Left lung (tissue), 10 donors: ENCODE data around the gene DNAH3. TPM values are rescaled to one million over a fixed set of nuclear protein-coding genes. Genes with fewer than 3 reads are reported as not detected.

Experiments used
- ATAC-seq: fragments of 200-7000 bp; cut with Tn5 transposase; one replicate; pipeline ENCODE4 v1.9.1; 2020; ENCODE audit warnings: moderate library complexity
- DNase-seq, 4 donors: peaks; one replicate each; pipeline ENCODE4 v3.0.0-alpha.2; 2013 to 2020
- H3K27ac ChIP-seq, 2 donors: fragments of 200-600 bp; sonication (generic) in 1 of 2; one replicate each; pipeline versions ENCODE4 v1.5.0 to v1.8.0; 2020 to 2021
- H3K27me3 ChIP-seq, 2 donors: fragments of 200-600 bp; sonication (generic) in 1 of 2; one replicate each; pipeline versions ENCODE4 v1.5.0 to v1.8.0; 2020 to 2021
- H3K36me3 ChIP-seq, 2 donors: fragments of 200-600 bp; sonication (generic) in 1 of 2; one replicate each; pipeline versions ENCODE4 v1.5.0 to v1.8.0; 2020 to 2021
- H3K4me1 ChIP-seq, 2 donors: fragments of 200-600 bp; one replicate each; pipeline ENCODE4 v1.8.0; 2021
- H3K4me3 ChIP-seq, 2 donors: fragments of 200-600 bp; sonication (generic) in 1 of 2; one replicate each; pipeline versions ENCODE4 v1.5.0 to v1.8.0; 2020 to 2021; ENCODE audit warnings: mild to moderate bottlenecking in 1 of 2
- H3K9me3 ChIP-seq, 2 donors: fragments of 200-600 bp; sonication (generic) in 1 of 2; one replicate each; pipeline versions ENCODE4 v1.5.0 to v1.8.0; 2020 to 2021
- CTCF ChIP-seq, 2 donors: fragments of 200-600 bp; sonication (generic) in 1 of 2; IDR thresholded peaks; one replicate each; pipeline versions ENCODE4 v1.5.0 to v1.8.0; 2021; ENCODE audit warnings: antibody characterized with exemption in 2 of 2
- intact Hi-C, 2 donors: fragments of 100-400 bp; cut with DNase I; formaldehyde crosslinking; loops; one replicate each; pipeline versions ENCODE4 v1.11.2 to v1.14.2; 2022
- polyA plus RNA-seq, 6 donors: library from polyadenylated mRNA; unstranded; fragments of 120-200 nt; gene quantifications; one replicate each; pipeline ENCODE4 v1.2.1, GENCODE V29; 2013; ENCODE audit not compliant: insufficient read length in 6 of 6
- total RNA-seq, 2 donors: library from RNA; stranded (reverse); fragmentation: NEBNext Ultra II Directional; extraction: Animal tissue kit (Norgen Biotek cat#: 25700); gene quantifications; one replicate each; pipeline ENCODE4 v1.2.1, GENCODE V29; 2021
- donor health status: DM: no; HTN: yes; CAD: no.
- donor health status: DM: no; HTN: no; CAD: no.

Gene DNAH3
- total and polyA plus RNA-seq, 8 donors: 0.88 to 6.4 (median 3.2) TPM; not detected in 1

DNA sequence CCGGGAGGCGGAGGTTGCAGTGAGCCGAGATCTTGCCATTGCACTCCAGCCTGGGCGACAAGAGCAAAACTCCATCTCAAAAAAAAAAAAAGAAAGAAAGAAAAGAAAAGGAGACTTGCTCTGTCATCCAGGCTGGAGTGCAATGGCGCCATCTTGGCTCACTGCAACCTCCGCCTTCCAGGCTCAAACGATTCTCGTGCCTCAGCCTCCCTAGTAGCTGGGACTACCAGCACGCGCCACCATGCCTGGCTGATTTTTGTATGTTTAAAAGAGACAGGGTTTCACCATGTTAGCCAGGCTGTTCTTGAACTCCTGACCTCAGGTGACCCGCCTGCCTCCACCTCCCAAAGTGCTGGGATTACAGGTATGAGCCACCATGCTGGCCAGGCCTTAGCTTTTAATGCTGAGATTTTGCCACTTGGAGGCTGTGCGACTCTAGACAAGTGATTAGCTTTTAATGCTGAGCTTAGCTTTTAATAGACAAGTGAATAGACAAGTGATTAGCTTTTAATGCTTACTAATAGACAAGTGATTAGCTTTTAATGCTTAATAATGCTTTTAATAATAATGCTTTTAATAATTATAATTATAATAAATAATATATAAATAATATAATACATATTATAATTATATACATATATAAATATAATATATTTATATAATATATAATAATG is 17.4 kb upstream of the DNAH3 start:
- intact Hi-C loops: no loop called here
- Histone ChIP-seq H3K4me1 (peaks cover 0 to 3% of the 10 kb centered on the region in 2 donors), H3K4me3 (no peak overlapping the region), H3K36me3 (peaks cover 0 to 67% of the 10 kb centered on the region in 2 donors), H3K27ac (no peak overlapping the region), H3K27me3 (no peaks in the 10 kb centered on the region), H3K9me3 (no peaks in the 10 kb centered on the region)
- ATAC-seq: no peak
- no peak for TF ChIP-seq CTCF (IDR thresholded peaks at IDR 0.05)
- DNase-seq: no peak

DNA sequence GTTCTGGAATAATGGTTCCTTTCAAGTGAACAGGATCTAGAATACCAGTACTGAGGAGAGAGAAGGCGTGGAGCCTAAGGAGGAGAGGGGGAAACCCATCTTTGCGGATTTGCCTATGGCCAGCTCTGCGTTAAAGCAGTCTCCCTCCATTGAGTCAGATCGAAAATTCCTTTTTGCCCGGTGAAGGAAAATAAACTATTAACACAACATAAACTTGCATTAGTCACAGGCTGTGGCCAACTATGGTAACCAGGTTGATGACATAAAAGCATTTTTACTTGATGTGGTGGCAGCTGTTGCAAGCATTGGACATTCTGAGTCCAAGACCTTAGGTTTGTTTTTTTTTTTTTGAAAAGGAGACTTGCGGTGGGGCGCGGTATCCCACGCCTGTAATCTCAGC is 16.7 kb upstream of the DNAH3 start:
- Histone ChIP-seq H3K4me3 (no peak overlapping the region), H3K27me3 (no peaks in the 10 kb centered on the region), H3K4me1 (peaks cover 6 to 8% of the 10 kb centered on the region in 2 donors), H3K27ac (no peak overlapping the region), H3K9me3 (no peaks in the 10 kb centered on the region), H3K36me3 (peaks cover 0 to 61% of the 10 kb centered on the region in 2 donors)
- DNase-seq: no peak
- no peak for ATAC-seq
- TF ChIP-seq CTCF (IDR thresholded peaks at IDR 0.05): no peak
- intact Hi-C loops: no loop called here

- ATAC-seq: no peak
- no peaks in the 10 kb centered on the region for H3K27me3 ChIP-seq
- no peak for DNase-seq
- H3K9me3 ChIP-seq: no peaks in the 10 kb centered on the region
- H3K27ac ChIP-seq: no peak overlapping the region
- intact Hi-C loops: no loop called here
- H3K4me1 ChIP-seq: peaks cover 6 to 16% of the 10 kb centered on the region in 2 donors
- no peak for TF ChIP-seq CTCF (IDR thresholded peaks at IDR 0.05)
- no peak overlapping the region for H3K4me3 ChIP-seq
- peaks cover 0 to 53% of the 10 kb centered on the region in 2 donors for H3K36me3 ChIP-seq
Measured at GRCh38 chr16:21166561-21166961, 15.9 kb upstream of the DNAH3 start.

GRCh38 chr16:21164521-21165168 is 14.0 kb upstream of the DNAH3 start:
- no peak for DNase-seq
- Histone ChIP-seq H3K4me3 (no peak overlapping the region), H3K9me3 (no peaks in the 10 kb centered on the region), H3K27ac (no peak overlapping the region), H3K4me1 (peaks cover 6 to 30% of the 10 kb centered on the region in 2 donors), H3K36me3 (peaks cover 0 to 38% of the 10 kb centered on the region in 2 donors), H3K27me3 (no peaks in the 10 kb centered on the region)
- peak; percentile 55 for ATAC-seq
- no peak for TF ChIP-seq CTCF (IDR thresholded peaks at IDR 0.05)
- intact Hi-C loops: no loop called here

DNA sequence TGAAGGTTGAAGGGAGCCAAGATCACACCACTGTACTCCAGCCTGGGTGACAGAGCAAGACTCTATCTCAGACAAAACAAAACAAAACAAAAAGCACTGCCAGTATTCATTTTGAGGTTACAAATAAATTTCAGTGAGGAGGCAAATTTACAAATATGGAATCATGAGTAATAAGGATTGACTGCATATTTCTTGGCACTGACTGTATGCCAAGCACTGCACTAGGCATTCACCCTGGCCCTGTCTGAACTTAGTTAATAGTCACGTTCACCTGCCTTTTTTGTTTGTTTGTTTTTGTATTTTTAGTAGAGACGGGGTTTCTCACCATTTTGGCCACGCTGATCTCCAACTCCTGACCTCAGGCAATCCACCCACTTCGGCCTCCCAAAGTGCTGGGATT is 12.9 kb upstream of the DNAH3 start:
- DNase-seq (no peak), ATAC-seq (no peak)
- intact Hi-C loops: no loop called here
- Histone ChIP-seq H3K4me3 (no peak overlapping the region), H3K9me3 (no peaks in the 10 kb centered on the region), H3K27ac (no peak overlapping the region), H3K4me1 (peaks cover 6 to 37% of the 10 kb centered on the region in 2 donors), H3K27me3 (no peaks in the 10 kb centered on the region), H3K36me3 (peaks cover 0 to 38% of the 10 kb centered on the region in 2 donors)
- no peak for TF ChIP-seq CTCF (IDR thresholded peaks at IDR 0.05)
